ENCODE results near the gene C3orf70. TPM values are rescaled to one million over a fixed set of nuclear protein-coding genes. Genes with fewer than 3 reads are reported as not detected.

The C3orf70 gene
- under 1 TPM in 1 of 2 donors, not detected in 1; 0.04 TPM for total RNA-seq

DNA sequence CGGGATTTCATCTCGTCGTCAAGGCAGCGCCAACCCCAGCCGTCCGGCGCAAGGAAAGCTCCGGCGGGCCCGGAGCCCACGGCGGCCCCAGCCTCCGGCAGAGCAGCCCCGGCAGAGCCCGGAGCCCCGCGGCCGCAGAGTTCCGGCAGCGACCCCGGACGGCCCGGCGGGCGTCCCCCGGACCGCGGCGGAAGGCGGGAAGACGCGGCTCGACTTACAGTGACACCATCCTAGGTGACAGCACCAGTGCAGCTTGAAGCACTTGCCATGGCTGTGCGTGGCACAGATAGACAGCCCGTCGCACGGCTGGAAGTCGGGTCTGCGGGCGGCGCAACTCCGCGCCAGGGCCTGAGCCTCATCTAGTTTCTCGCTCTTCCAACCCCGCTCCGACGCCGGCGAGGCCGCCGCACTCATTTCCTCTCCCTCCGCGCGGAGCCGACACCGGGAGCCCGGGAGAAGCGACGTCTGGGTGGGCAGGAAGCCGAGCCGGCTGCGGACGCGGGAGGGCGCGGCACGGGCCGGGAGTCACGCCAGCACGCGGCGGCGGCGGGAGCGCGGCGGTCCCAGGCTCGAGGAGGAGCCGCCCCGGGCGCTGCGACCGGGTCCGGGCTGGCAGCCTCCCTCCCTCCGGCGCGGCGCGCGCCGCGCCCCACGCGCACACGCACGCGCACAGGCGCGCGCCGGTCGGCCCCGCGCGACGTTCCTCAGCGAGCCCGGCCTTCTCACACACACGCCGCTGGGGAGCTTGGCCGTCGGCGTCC is at the start of gene C3orf70:
Gene C3orf70 (minus strand): TSS at position 651 of the 761 bp plus-strand sequence. CDS start 237 bp downstream, at position 414.
- H3K36me3 Mint-ChIP-seq (ENCODE audit: low read depth) = no peaks in the 10 kb centered on the region
- peak; percentile 57 for ATAC-seq (replicated peaks)
- H3K27ac Mint-ChIP-seq = no peak within 1 kb of the TSS
- H3K27me3 Mint-ChIP-seq = peaks cover 31% of the 10 kb centered on the region
- H3K4me1 Mint-ChIP-seq = no peaks in the 10 kb centered on the region
- H3K9me3 Mint-ChIP-seq = no peaks in the 10 kb centered on the region
- no peak within 1 kb of the TSS for H3K4me3 Mint-ChIP-seq

DNA sequence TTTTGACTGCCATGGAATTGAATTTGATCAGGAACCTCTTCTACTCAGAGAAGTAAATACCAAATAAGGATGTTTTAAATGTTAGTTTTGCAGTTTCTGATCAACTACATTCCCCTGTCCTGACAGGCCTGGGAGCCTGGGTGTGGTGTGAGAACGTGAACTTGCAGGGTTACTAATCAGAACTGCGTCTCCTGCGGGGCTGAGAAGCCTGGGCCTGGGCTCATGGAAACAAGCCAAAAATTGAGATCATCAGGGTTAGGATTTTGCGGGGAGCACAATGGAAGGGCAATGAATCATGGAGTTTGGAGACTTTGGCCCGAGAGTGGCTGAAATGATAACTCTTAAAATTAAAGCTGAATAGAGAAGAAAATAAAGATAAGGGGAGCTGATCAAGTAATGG is 47.8 kb upstream of the C3orf70 start:
- Mint-ChIP-seq H3K4me1 (no peaks in the 10 kb centered on the region), H3K4me3 (no peak overlapping the region), H3K27ac (no peak overlapping the region), H3K36me3 (ENCODE audit: low read depth) (peaks cover 6% of the 10 kb centered on the region), H3K9me3 (peaks cover 1% of the 10 kb centered on the region), H3K27me3 (no peaks in the 10 kb centered on the region)
- ATAC-seq (replicated peaks) = no peak

DNA sequence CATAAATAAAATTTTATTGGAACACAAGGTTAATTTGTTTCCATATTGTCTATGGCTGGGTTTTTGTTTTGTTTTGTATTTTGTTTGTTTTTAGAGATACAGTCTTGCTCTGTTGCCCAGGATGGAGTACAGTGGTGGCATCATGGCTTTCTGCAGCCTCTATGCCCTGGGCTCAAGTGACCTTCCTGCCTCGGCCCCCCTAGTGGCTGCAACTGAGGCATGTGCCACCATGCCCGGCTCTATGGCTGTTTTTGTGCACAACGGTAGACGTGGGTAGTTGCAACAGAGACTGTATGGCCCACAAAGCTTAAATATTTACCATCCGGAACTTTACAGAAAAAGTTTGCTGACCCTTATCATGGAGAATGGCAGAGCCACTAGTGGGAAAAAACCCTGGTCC is 46.8 kb upstream of the C3orf70 start:
- no peak overlapping the region for H3K4me3 Mint-ChIP-seq
- peaks cover 9% of the 10 kb centered on the region for H3K9me3 Mint-ChIP-seq
- ATAC-seq (replicated peaks) = no peak
- H3K27ac Mint-ChIP-seq = no peak overlapping the region
- H3K27me3 Mint-ChIP-seq = no peaks in the 10 kb centered on the region
- H3K4me1 Mint-ChIP-seq = no peaks in the 10 kb centered on the region
- H3K36me3 Mint-ChIP-seq (ENCODE audit: low read depth) = peaks cover 6% of the 10 kb centered on the region

DNA sequence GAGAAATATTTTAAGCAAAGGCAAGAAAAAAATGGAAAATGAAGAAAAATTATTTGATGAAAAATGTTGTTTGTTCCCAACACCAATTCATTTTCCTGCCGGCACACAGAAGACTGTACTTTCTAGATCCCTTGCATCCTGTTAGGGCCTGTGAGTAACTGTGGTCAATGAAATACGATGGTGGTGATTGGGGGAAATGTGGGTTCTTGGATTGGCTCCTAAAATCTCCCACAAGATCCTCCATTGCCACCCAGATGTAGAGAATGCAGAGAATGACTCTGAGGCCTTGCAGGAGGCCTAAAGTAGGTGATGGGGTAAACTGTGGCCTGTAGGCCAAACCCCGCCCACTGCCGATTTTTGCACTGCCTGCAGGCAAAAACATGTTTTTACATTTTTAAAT is 46.3 kb upstream of the C3orf70 start:
- no peaks in the 10 kb centered on the region for H3K27me3 Mint-ChIP-seq
- ATAC-seq (replicated peaks) = no peak
- peaks cover 9% of the 10 kb centered on the region for H3K9me3 Mint-ChIP-seq
- no peaks in the 10 kb centered on the region for H3K4me1 Mint-ChIP-seq
- H3K36me3 Mint-ChIP-seq (ENCODE audit: low read depth) = peaks cover 6% of the 10 kb centered on the region
- H3K4me3 Mint-ChIP-seq = no peak overlapping the region
- no peak overlapping the region for H3K27ac Mint-ChIP-seq

DNA sequence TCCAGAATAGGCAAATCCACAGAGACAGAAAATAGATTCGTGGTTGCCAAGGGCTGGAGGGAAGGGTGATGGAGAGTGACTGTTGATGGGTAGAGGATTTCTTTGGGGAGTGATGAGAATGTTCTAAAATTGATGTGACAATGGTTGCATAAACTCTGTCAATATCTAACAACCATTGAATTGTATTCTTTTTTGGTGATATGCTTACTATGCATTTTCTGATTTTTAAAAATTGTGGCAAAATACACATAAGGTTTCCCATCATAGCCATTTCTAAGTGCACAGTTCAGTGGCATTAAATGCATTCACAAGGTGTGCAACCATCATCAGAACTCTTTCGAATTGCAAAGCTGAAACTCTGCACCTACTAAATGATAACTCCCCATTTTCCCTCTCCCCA is 44.2 kb upstream of the C3orf70 start:
- Mint-ChIP-seq H3K36me3 (ENCODE audit: low read depth) (peaks cover 6% of the 10 kb centered on the region), H3K9me3 (peaks cover 12% of the 10 kb centered on the region), H3K27me3 (no peaks in the 10 kb centered on the region), H3K4me1 (no peaks in the 10 kb centered on the region), H3K4me3 (no peak overlapping the region), H3K27ac (no peak overlapping the region)
- no peak for ATAC-seq (replicated peaks)

- Mint-ChIP-seq H3K4me1 (no peaks in the 10 kb centered on the region), H3K36me3 (ENCODE audit: low read depth) (peaks cover under 1% of the 10 kb centered on the region), H3K9me3 (peaks cover 12% of the 10 kb centered on the region), H3K4me3 (no peak overlapping the region), H3K27ac (no peak overlapping the region), H3K27me3 (no peaks in the 10 kb centered on the region)
- no peak for ATAC-seq (replicated peaks)
Observed at GRCh38 chr3:185195652-185196051, 42.8 kb upstream of the C3orf70 start.

DNA sequence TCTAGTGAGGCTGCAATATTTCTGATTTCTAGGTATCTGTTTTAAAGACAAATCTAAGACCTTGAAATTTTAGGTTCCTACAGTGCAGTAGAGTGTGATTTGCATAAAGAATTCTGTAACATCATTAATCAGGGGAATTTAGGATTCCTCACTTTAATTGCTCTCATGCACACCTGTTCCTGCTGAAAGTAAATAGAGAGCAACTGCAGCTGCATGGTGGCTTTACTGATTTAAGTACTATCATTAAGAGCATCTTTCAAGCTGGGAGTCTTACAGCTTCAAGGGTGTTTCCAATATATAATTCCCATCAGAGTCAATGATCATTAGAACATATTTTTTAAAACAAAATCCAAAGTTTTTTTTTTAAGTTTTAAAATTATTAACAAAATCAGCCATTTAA is 36.0 kb upstream of the C3orf70 start:
- Mint-ChIP-seq H3K36me3 (ENCODE audit: low read depth) (no peaks in the 10 kb centered on the region), H3K27me3 (no peaks in the 10 kb centered on the region), H3K27ac (no peak overlapping the region), H3K9me3 (peaks cover 3% of the 10 kb centered on the region), H3K4me1 (no peaks in the 10 kb centered on the region), H3K4me3 (no peak overlapping the region)
- ATAC-seq (replicated peaks) = no peak

- Mint-ChIP-seq H3K9me3 (no peaks in the 10 kb centered on the region), H3K4me1 (no peaks in the 10 kb centered on the region), H3K4me3 (no peak overlapping the region), H3K36me3 (ENCODE audit: low read depth) (no peaks in the 10 kb centered on the region), H3K27me3 (no peaks in the 10 kb centered on the region), H3K27ac (no peak overlapping the region)
- ATAC-seq (replicated peaks) = no peak
Observed at GRCh38 chr3:185187391-185187790, 34.5 kb upstream of the C3orf70 start.

- Mint-ChIP-seq H3K4me1 (no peaks in the 10 kb centered on the region), H3K36me3 (ENCODE audit: low read depth) (no peaks in the 10 kb centered on the region), H3K27ac (no peak overlapping the region), H3K4me3 (no peak overlapping the region), H3K27me3 (peaks cover 4% of the 10 kb centered on the region), H3K9me3 (no peaks in the 10 kb centered on the region)
- no peak for ATAC-seq (replicated peaks)
Observed at GRCh38 chr3:185176750-185177359, 24.0 kb upstream of the C3orf70 start.

- Mint-ChIP-seq H3K27me3 (peaks cover 7% of the 10 kb centered on the region), H3K9me3 (no peaks in the 10 kb centered on the region), H3K4me3 (no peak overlapping the region), H3K4me1 (no peaks in the 10 kb centered on the region), H3K27ac (no peak overlapping the region), H3K36me3 (ENCODE audit: low read depth) (no peaks in the 10 kb centered on the region)
- no peak for ATAC-seq (replicated peaks)
Observed at GRCh38 chr3:185175370-185175987, 22.6 kb upstream of the C3orf70 start.

GRCh38 chr3:185172086-185173049 is 19.5 kb upstream of the C3orf70 start:
- H3K4me3 Mint-ChIP-seq = no peak overlapping the region
- peaks cover 11% of the 10 kb centered on the region for H3K27me3 Mint-ChIP-seq
- H3K36me3 Mint-ChIP-seq (ENCODE audit: low read depth) = no peaks in the 10 kb centered on the region
- H3K4me1 Mint-ChIP-seq = no peaks in the 10 kb centered on the region
- H3K9me3 Mint-ChIP-seq = no peaks in the 10 kb centered on the region
- no peak overlapping the region for H3K27ac Mint-ChIP-seq
- ATAC-seq (replicated peaks) = no peak

GRCh38 chr3:185164428-185165217 is 11.8 kb upstream of the C3orf70 start:
- Mint-ChIP-seq H3K27ac (no peak overlapping the region), H3K36me3 (ENCODE audit: low read depth) (no peaks in the 10 kb centered on the region), H3K27me3 (peaks cover 23% of the 10 kb centered on the region), H3K9me3 (no peaks in the 10 kb centered on the region), H3K4me1 (no peaks in the 10 kb centered on the region), H3K4me3 (no peak overlapping the region)
- no peak for ATAC-seq (replicated peaks)

DNA sequence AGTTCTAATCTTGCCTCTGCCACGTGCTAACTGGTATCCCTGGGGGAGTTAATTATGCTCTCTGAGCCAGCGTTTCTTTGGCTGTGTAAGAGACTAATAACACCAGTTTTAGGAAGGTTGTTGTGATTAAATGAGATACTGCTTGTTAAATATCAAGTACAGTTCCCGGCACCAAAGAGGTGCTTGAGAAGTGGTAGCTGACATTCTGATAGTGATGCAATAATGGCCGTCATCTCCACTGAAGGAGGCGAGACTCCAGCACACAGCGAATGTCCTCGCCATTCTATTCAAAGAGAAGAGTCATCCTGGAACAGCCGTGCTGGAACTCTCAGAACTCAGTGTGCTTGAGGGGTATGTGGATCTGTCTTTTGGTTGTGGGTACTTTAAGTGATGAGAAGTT is 9.8 kb upstream of the C3orf70 start:
- Mint-ChIP-seq H3K9me3 (no peaks in the 10 kb centered on the region), H3K27ac (no peak overlapping the region), H3K4me1 (no peaks in the 10 kb centered on the region), H3K36me3 (ENCODE audit: low read depth) (no peaks in the 10 kb centered on the region), H3K27me3 (peaks cover 27% of the 10 kb centered on the region), H3K4me3 (no peak overlapping the region)
- no peak for ATAC-seq (replicated peaks)
